SU-DHL-6 (cell line): ENCODE measurements around the gene KBTBD13.
"Not testable (repeated sequence)": the region's sequence is repeated elsewhere in the genome, so short reads cannot be mapped to it uniquely, and the experiment has no call there.

Source experiments
- EZH2phosphoT487 ChIP-seq: fragments of 200-600 bp; sonication (generic), shearing (Covaris generic); conservative IDR thresholded peaks from 2 replicates; pipeline ENCODE4 v1.6.1; 2018; ENCODE audit warnings: mild to moderate bottlenecking, antibody characterized with exemption, low read length, moderate library complexity, mixed read lengths
- TF ChIP-seq, protein P1 (sequence below): fragments of 200-600 bp; sonication (generic); IDR thresholded peaks from one replicate; pipeline ENCODE4 v1.5.1; 2017; ENCODE audit warnings: antibody characterized with exemption, mild to moderate bottlenecking, low read length, moderate library complexity; ENCODE audit not compliant: insufficient read depth, poor library complexity, severe bottlenecking

DNA sequence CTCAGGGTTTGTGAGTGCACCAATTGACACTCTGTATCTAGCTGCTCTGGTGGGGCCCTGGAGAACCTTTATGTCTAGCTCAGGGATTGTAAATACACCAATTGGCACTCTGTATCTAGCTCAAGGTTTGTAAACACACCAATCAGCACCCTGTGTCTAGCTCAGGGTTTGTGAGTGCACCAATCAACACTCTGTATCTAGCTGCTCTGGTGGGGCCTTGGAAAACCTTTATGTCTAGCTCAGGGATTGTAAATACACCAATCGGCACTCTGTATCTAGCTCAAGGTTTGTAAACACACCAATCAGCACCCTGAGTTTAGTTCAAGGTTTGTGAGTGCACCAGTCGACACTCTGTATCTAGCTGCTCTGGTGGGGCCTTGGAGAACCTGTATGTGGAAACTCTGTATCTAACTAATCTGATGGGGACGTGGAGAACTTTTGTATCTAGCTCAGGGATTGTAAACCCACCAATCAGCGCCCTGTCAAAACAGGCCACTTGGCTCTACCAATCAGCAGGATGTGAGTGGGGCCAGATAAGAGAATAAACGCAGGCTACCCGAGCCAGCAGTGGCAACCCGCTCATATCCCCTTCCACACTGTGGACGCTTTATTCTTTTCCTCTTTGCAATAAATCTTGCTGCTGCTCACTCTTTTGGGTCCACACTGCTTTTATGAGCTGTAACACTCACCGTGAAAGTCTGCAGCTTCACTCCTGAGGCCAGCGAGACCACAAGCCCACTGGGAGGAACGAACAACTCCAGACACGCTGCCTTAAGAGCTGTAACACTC, 745 bp upstream of the KBTBD13 start:
- TF ChIP-seq, protein P1, sequence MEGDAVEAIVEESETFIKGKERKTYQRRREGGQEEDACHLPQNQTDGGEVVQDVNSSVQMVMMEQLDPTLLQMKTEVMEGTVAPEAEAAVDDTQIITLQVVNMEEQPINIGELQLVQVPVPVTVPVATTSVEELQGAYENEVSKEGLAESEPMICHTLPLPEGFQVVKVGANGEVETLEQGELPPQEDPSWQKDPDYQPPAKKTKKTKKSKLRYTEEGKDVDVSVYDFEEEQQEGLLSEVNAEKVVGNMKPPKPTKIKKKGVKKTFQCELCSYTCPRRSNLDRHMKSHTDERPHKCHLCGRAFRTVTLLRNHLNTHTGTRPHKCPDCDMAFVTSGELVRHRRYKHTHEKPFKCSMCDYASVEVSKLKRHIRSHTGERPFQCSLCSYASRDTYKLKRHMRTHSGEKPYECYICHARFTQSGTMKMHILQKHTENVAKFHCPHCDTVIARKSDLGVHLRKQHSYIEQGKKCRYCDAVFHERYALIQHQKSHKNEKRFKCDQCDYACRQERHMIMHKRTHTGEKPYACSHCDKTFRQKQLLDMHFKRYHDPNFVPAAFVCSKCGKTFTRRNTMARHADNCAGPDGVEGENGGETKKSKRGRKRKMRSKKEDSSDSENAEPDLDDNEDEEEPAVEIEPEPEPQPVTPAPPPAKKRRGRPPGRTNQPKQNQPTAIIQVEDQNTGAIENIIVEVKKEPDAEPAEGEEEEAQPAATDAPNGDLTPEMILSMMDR, result not testable (repeated sequence)
- not testable (repeated sequence) for TF ChIP-seq EZH2phosphoT487
